Measurements from ENCODE around the gene PTPRO.

DNA sequence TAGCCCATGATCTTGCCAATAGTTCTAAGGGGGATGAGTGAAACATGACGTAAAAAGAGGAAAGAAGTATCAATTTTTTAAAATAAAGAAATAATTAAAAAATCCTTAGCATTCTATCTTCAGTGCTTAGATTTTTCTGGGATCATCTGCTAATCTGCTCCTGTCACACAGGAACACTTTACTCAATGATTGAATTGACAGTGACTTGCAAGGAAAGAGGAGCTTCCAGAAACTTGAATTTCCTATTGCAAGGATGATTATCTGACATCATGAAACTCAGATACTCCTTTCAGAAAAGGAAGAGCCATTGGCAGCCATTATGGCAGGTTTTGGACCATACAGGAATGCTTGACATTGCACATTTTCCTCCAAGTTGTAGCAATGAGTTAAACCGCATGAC lies 41.4 kb upstream of the PTPRO start:
- TF ChIP-seq, protein P1, sequence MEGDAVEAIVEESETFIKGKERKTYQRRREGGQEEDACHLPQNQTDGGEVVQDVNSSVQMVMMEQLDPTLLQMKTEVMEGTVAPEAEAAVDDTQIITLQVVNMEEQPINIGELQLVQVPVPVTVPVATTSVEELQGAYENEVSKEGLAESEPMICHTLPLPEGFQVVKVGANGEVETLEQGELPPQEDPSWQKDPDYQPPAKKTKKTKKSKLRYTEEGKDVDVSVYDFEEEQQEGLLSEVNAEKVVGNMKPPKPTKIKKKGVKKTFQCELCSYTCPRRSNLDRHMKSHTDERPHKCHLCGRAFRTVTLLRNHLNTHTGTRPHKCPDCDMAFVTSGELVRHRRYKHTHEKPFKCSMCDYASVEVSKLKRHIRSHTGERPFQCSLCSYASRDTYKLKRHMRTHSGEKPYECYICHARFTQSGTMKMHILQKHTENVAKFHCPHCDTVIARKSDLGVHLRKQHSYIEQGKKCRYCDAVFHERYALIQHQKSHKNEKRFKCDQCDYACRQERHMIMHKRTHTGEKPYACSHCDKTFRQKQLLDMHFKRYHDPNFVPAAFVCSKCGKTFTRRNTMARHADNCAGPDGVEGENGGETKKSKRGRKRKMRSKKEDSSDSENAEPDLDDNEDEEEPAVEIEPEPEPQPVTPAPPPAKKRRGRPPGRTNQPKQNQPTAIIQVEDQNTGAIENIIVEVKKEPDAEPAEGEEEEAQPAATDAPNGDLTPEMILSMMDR (IDR thresholded peaks at IDR 0.05): no peak
- no peak for TF ChIP-seq ZFX (IDR thresholded peaks at IDR 0.05; ENCODE audit: borderline replicate concordance)
